Nephron progenitor cell (in vitro differentiated cells): ENCODE data around the gene RSAD1.

Experiments
- DNase-seq: peaks from one replicate; pipeline ENCODE4 v3.0.0; 2021
- H3K27ac Mint-ChIP-seq: 2 replicates; pipeline ENCODE4 v1.8.0; 2021; ENCODE audit warnings: mild to moderate bottlenecking, moderate library complexity, mixed read lengths
- H3K27me3 Mint-ChIP-seq: 2 replicates; pipeline ENCODE4 v1.8.0; 2021; ENCODE audit warnings: mild to moderate bottlenecking, low read depth, mixed read lengths; ENCODE audit not compliant: poor library complexity
- H3K36me3 Mint-ChIP-seq: 2 replicates; pipeline ENCODE4 v1.8.0; 2021; ENCODE audit warnings: low read depth, mixed read lengths
- H3K4me1 Mint-ChIP-seq: 2 replicates; pipeline ENCODE4 v1.8.0; 2021; ENCODE audit warnings: mixed read lengths
- H3K4me3 Mint-ChIP-seq: 2 replicates; pipeline ENCODE4 v1.8.0; 2021; ENCODE audit warnings: mild to moderate bottlenecking, moderate library complexity, mixed read lengths
- H3K9me3 Mint-ChIP-seq: 2 replicates; pipeline ENCODE4 v1.8.0; 2021; ENCODE audit warnings: mild to moderate bottlenecking, moderate library complexity, mixed read lengths
- CTCF ChIP-seq: fragments of 200-600 bp; sonication (generic); IDR thresholded peaks from 2 replicates; pipeline ENCODE4 v1.5.0; 2021; ENCODE audit warnings: antibody characterized with exemption

The RSAD1 gene

GRCh38 chr17:50476545-50477315, 1.9 kb upstream of the RSAD1 start:
- DNase-seq, result no peak
- H3K27ac Mint-ChIP-seq, result no peak overlapping the region
- peaks cover 36% of the 10 kb centered on the region for H3K36me3 Mint-ChIP-seq
- H3K27me3 Mint-ChIP-seq, result peaks cover 65% of the 10 kb centered on the region
- no peaks in the 10 kb centered on the region for H3K9me3 Mint-ChIP-seq
- H3K4me1 Mint-ChIP-seq, result peaks cover 25% of the 10 kb centered on the region
- H3K4me3 Mint-ChIP-seq, result peak overlapping the region; percentile 16
- no peak for TF ChIP-seq CTCF

GRCh38 chr17:50477976-50478375, 684 bp upstream of the RSAD1 start:
- DNase-seq, result no peak
- peaks cover 30% of the 10 kb centered on the region for H3K4me1 Mint-ChIP-seq
- peak overlapping the region; percentile 98 for H3K27ac Mint-ChIP-seq
- peak overlapping the region; percentile 82 for H3K4me3 Mint-ChIP-seq
- peaks cover 54% of the 10 kb centered on the region for H3K27me3 Mint-ChIP-seq
- no peak for TF ChIP-seq CTCF
- peaks cover 32% of the 10 kb centered on the region for H3K36me3 Mint-ChIP-seq
- no peaks in the 10 kb centered on the region for H3K9me3 Mint-ChIP-seq

- Mint-ChIP-seq H3K4me1 (peaks cover 31% of the 10 kb centered on the region), H3K4me3 (peak overlapping the region; percentile 84), H3K27me3 (peaks cover 38% of the 10 kb centered on the region), H3K36me3 (peaks cover 25% of the 10 kb centered on the region), H3K9me3 (no peaks in the 10 kb centered on the region), H3K27ac (no peak overlapping the region)
- TF ChIP-seq CTCF, result peak; percentile 43
- DNase-seq, result peak; percentile 80
These were observed 972 bp downstream of the RSAD1 start for GRCh38 chr17:50479522-50480141.

GRCh38 chr17:50480142-50480764, 1.6 kb downstream of the RSAD1 start:
- TF ChIP-seq CTCF, result no peak

DNA sequence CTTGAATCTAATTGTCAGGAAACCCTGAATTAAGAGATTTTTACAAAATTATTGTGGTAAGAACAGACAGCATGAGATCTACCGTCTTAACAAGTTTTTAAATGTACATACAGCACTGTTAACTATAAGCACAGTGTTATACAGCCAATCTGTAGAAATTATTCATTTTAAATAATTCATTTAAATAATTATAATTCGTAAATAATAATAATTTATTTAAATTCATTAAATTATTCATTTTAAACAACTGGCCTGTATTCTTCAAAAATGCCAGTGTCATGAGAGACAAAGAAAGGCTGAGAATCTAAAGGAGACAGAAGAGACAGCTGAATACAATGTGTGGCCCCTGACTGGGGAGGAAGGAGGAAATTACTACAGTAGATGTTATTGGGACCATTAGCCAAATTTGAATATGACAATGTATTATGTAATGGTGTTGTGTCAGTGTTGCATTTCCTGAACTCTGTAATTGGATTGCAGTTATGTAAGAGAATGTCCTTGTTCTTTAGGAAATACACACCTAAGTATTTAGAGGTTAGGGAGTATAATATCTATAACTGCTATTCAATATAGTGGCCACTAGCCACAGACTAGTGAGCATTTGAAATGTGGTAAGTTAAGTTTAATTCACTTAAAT, 2.3 kb downstream of the RSAD1 start:
- Mint-ChIP-seq H3K9me3 (no peaks in the 10 kb centered on the region), H3K27ac (no peak overlapping the region), H3K4me3 (no peak overlapping the region), H3K4me1 (peaks cover 31% of the 10 kb centered on the region), H3K27me3 (peaks cover 30% of the 10 kb centered on the region), H3K36me3 (peaks cover 29% of the 10 kb centered on the region)
- no peak for TF ChIP-seq CTCF
- DNase-seq, result no peak

More at GRCh38 chr17:50480142-50480764, 1.6 kb downstream of the RSAD1 start:
- no peak for DNase-seq
- peaks cover 25% of the 10 kb centered on the region for H3K36me3 Mint-ChIP-seq
- no peaks in the 10 kb centered on the region for H3K9me3 Mint-ChIP-seq
- peaks cover 31% of the 10 kb centered on the region for H3K27me3 Mint-ChIP-seq
- H3K4me3 Mint-ChIP-seq, result peak overlapping the region; percentile 84
- H3K4me1 Mint-ChIP-seq, result peaks cover 31% of the 10 kb centered on the region
- H3K27ac Mint-ChIP-seq, result no peak overlapping the region
